Activated CD4-positive, alpha-beta T cell treated with anti-CD3 and anti-CD28 coated beads, Interleukin-2, Interleukin-4, amounts not matched to agents 100 ng/mL and 50 ng/mL, durations not matched to agents 16 hours and 8 hours (primary cell): ENCODE data around the gene NDUFAF8.
"Not testable (repeated sequence)": the region's sequence is repeated elsewhere in the genome, so short reads cannot be mapped to it uniquely, and the experiment has no call there.

Experiments
- DNase-seq: peaks from one replicate; pipeline ENCODE4 v3.0.0-alpha.2; 2020; ENCODE audit warnings: low spot score

The NDUFAF8 gene

DNA sequence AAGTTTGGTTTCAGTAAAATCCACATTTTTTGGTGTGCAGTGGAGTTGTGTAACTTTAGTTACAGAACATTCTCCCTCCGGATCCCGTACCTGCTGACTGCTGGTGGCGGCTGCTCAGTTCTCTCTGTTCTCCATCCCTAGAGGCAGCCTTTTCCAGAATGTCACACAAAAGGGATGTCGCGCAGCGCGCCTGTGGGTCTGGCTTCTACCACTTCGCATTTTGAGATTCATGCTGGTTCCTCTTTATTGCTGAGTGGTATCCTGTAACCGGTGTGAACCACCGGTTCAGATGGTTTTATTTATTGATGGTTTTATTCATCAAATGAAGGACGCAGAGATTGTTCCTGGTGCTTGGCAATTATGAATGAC, 15.4 kb upstream of the NDUFAF8 start:
- no peak for DNase-seq

DNA sequence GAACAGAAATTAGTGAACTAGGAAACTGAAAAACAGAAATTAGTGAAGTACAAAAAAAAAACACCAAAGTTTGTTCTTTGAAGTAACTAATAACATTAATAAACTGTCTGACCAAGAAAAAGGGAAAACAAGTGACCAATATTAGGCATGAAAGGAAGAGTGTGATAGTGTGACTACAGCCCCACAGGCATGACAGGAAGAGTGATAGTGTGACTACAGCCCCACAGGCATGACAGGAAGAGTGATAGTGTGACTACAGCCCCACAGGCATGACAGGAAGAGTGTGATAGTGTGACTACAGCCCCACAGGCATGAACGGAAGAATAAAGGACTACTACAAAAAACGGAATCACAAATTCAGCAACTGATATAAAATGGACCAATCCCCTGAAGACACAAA, 11.5 kb upstream of the NDUFAF8 start:
- DNase-seq = not testable (repeated sequence)

- no peak for DNase-seq
Measured at GRCh38 chr17:81228420-81228819, 10.7 kb upstream of the NDUFAF8 start.

- no peak for DNase-seq
Measured at GRCh38 chr17:81228834-81229665, 10.1 kb upstream of the NDUFAF8 start.

DNA sequence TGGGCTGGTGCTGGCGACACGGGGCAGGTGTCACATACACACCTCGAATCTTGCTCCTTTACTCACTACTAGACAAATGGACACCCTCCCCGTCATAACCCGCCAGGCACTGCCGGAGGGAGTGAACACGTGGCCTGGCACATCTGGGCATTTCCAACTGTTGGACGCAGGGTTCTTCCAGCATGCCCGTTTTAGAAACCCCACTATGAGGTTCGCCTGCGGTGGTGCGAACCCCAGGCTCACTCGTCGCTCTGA, 9.5 kb upstream of the NDUFAF8 start:
- DNase-seq = no peak

DNA sequence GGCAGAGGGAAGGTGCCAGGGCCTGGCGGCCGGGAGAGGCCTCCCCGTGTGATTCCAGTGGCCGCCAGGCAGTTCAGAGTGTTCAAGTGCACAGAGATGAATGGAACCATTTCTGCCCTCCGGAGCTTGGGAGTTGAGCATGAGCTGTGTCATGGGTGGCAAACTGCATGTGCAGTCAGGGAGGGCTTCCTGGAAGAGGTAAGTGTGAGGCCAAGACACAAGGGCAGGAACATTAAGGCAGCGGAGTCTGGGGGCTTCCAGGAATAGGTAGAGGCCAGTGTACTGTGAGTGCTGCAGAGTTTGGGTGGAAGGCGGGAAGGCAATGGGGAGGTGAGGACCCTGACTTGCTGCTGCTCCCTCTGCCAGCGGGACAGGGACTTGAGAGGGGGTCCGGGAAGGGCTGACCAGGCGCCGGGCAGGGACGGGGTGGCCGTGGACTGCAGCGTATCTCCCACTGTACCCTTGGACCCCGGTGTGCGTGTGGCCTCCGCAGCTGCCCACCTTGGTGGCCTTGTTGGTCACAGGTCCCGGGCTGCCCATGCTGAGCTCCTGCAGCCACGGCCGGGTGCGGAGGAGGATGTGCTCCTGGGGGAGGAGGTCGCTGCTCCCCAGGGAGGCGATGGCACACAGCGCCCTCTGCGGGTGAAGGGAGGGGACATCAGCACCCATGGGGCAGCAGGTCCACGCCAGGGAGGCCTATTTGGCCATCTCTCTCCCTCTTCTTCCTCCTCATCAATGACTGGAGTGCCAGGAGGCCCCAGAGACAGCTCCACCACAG, 8.9 kb upstream of the NDUFAF8 start:
- DNase-seq = no peak

DNA sequence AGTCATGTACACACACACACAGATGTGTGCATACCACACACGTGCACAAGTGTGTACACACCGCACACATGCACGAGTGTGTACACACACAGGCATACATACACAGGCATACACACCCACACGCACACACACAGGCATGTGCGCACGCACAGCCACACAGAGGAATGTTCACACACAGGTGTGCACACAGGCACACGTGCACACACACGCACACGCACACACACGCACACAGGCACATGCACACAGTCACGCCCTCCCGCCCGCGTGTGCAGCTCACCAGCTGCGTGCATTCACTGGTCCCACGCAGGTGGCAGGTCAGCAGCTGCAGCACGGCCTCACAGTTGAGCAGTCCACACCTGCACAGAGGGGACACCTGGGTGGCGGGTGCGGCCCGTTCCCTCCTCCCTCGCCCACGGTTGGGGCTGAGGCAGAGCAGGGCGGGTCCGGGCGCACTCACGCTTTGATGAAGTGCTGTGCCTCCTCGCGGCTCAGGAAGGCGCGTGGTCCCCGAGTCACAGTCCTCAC, 7.9 kb upstream of the NDUFAF8 start:
- DNase-seq = no peak

DNA sequence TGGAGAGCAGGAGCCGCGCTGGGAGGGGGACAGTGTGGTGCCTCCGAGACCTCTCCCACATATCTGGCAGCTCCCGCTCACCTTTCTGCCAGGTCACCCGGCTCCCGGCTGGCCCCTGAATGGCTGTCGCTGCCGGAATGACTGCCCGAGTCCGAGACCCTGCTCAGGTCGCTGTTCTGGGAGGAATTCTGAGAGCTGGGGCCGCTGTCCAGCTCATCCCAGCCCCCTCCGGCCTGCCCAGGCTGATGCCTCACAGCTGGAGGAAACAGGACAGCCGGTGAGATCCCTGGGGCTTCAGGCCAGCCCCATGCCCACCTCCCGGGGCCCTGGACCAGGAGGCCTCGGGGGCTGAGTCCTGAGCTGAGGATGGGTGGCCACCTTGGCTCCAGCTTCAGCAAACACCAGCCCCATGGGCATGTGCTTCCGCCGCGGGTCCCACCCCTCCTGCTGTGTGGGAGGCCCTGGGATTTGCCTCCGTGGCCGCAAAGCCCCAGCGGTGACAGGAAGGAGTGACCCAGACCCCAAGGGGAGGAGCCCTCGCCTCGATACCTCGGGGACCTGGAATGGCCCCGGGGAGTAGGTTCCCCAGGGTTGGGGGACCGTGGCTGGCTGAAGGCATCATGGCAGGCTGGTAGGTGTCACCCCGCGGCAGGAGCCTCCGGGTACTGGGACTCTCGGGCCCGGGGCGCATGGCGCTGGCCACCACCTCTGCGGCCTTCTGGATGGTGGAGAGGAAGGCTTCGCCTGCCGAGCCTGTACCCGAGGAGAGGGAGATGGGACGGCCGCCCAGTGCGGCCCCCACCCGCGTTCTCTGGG, 7.1 kb upstream of the NDUFAF8 start:
- DNase-seq = no peak

- no peak for DNase-seq
Measured at GRCh38 chr17:81232616-81233241, 6.4 kb upstream of the NDUFAF8 start.

DNA sequence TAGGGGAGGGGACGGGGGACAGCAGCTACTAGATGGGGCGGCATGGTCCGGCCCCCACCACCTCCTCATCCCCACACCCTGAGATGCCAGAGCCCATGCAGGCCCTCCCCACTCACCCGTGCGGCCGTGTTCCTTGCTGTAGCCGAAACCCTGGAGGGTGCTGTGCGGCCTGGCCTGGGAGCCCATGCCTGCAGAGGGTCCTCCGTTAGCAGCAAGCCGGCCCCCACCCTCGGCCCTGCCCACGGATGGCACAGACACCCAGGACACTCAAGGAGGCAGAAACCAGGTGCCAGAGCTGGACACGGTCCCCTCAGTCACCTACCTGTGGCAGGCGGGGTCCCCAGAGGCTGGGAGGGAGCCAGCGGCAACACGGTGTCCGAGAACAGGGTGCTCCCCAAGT, 5.8 kb upstream of the NDUFAF8 start:
- DNase-seq = no peak

GRCh38 chr17:81233811-81234505, 5.2 kb upstream of the NDUFAF8 start:
- no peak for DNase-seq

- no peak for DNase-seq
Measured at GRCh38 chr17:81234506-81234855, 4.6 kb upstream of the NDUFAF8 start.

GRCh38 chr17:81234940-81235821, 3.9 kb upstream of the NDUFAF8 start:
- DNase-seq = no peak

GRCh38 chr17:81235822-81236740, 3.0 kb upstream of the NDUFAF8 start:
- DNase-seq = no peak

DNA sequence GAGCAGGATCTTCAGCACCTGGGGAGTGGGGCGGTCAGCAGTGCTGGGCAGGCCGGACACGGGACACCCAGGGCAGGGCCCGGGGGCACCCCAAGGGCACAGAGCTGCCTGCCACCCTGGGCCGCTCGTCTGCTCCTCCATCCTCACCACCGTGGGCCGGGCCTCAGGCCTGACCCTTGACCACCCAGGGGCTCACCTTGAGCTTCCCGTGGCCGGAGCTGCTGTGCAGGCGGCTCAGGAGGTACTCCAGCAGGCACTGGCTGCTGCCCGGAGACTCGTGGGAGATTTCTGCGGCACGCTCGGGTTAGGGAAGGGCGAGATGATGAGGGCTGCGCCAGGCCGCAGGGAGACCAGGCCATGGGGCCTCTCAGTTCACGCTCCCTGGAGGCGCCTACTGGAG, 2.3 kb upstream of the NDUFAF8 start:
- no peak for DNase-seq

DNA sequence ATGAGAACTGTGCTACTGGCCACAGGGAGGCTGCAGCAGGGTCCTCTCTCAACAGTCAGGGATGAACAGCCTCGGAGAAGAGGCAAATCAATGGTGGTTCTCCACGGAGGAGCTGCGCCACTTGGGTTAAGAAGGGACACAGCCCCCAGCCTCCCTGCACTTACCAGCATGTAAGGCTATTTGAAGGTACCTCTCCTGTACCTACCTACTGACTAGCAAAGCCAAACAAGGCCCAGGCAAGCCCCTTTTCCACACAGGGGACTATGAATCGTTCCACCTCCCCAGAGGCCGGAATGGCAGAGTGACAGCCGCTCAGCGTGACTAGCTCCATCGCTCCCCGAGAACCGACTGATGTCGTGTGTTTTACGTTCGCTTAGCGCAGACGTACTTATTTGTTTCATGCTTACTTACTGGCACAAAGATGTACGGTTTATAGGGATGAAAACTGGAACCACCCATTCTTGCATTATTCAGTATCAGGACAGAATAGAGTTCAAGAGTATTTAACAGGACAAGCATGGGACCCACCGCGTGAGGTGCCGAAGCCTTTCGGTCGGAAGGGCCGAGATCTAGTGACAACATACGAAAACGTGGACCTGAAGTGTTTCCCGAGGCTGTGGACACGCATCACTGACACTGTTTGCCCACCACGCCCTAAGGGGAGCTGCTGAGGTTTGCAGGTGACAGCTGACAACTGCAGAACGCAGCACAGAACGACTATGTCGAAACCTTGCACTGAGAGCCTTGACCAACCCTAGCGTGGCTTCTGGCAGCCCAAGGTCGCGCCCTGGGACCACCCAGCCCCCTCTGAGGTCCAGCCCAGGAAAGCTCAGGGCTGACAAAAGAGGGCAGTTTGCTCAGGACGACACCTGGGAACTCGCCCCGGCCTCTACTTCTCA, 1.3 kb upstream of the NDUFAF8 start:
- DNase-seq = no peak

GRCh38 chr17:81238490-81238814, 666 bp upstream of the NDUFAF8 start:
- no peak for DNase-seq

DNA sequence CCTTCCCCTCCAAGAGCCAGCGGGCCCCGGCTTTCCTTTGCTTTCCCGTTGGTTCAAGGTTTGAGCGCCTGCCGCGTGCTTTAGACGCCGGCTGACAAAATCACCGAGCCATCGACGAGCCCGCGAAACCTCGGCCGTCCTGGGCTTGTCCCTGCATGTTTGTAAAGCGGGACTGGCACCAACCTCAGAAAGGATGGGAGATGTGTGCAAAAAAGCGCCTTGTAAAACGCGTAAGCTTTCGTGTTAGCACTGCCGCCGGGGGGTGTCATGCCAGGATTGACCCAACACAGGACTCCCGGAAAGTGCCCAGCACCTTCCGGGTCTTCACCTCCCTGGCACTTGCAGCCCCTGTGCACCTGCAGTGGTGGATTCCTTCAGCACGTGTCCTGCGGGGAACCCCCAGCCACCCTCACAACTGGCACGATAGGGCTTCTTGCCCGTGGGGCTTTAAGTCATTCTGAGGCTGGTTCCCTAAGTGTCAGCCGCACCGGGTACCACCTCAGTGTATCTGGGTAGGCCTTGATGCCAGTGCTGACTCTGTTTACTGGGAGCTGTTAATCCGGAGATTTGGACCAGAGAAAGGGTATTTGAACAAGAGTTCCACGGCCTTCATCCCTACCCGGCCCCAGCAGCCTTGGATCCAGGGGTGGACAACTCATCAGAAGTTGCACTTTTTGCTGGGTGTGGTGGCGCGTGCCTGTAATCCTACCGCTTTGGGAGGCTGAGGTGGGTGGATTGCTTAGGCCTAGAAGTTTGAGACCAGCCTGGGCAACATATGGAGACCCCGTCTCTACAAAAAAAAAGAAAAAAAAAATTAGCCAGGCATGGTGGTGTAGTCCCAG, 817 bp downstream of the NDUFAF8 start:
- peak; percentile 58 for DNase-seq
